AG08396 (cell line): ENCODE results near the gene RARRES1.

Source experiments
- DNase-seq: peaks from one replicate; pipeline ENCODE4 v3.0.0; 2012; ENCODE audit warnings: low spot score, mixed read lengths

The RARRES1 gene

DNA sequence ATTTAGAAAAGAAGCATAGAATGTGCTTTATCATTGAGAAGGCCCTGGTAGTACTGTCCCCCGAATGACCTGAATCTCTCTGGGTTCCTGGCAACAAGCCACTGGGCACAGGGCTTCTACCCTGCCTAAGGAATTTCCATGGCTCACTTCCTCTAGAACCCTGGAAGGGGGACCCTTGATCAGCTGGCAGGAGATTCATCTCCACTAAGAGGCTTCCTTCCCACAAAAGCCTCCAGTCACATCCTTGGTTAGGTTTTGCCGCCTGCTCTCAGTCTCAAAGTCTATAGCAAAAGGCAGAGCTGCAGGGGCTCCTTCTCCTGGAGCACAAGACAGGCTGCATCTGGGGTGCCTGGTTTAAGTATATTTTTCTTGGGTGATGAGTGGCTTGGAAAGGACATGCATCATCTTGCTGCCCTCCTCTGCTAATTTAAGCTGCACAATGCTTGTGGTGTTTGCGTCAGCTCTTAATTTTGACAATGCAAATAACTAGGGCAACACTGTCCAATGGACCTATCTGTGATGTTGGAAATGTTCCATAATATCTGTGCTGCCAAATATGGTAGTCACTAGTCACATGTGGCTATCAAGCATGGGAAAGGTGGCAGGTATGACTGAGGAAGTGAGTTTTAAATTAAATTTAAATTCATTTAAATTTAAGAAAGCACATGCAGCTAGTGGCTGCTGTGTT, 33.4 kb upstream of the RARRES1 start:
- DNase-seq, result no peak

DNA sequence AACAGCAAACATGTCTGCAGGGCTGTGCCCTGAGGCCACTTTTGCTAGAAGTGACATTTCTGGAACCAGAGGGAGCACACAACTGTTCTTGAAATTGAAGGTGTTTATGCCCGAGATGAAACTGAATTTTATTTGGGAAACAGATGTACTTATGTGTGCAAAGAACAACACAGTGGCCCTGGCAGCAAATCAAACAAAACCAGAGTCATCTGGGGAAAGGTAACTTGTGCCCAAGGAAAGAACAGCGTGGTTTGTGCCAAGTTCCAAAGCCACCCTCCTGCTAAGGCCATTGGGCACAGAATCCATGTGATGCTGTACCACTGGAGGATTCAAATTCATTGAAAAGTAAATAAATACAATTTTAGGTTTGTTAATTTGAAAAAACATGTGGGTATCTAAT, 31.2 kb upstream of the RARRES1 start:
- DNase-seq, result no peak

DNA sequence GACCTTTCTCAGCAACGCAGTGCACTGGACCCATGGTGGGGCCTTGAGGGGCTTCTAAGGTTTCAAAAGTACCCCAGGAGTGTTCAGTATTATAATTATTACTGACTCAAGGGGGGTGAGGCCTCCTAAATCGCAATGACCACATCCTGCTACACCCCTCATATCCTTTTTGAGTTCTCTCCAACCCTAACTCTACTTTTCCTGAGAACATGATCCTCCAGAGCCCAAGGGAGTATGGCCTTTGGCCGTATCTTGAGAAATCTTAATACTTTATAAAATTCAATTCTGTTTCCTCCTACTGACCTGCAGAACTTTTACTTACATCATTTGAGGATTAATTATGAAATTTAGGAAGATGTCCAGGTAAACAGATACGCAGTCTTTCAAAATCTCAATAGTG, 30.4 kb upstream of the RARRES1 start:
- DNase-seq, result no peak

DNA sequence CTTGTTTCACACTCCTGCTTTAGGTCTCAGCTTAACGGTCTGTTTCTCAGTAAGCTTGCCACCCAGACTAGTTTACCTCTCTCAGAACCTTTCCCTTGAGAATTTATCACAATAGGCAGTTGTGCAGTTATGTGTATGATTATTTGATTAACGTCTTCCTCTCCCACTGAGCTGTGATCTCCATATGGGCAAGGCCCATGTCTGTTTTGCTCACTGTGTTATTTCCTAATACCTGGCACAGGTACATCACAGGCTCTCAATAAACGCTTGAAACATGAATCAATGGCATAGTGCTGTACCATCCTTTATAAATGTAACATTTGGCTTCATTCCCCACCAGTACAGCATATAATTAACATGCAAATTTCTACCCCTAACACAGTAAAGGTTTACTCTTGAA, 29.1 kb upstream of the RARRES1 start:
- no peak for DNase-seq

- no peak for DNase-seq
These were observed 23.2 kb upstream of the RARRES1 start for GRCh38 chr3:158755421-158755820.

DNA sequence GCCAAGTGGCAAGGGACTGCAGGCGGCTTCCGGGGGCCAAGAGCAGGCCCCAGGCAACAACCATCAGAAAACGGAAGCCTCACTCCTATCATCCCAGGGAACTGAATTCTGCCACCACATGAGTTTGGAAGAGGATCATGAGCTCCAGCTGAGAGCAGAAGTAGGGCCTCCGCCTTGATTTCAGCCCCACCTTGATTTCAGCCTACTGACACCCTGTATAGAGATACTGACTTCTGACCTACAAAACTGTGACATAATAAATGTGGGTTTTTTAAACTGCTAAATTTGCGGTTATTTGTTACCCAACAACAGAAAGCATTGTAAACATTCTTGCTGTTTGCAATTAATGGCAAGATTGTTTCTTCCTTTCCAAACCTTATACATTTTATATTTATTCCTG, 21.6 kb upstream of the RARRES1 start:
- no peak for DNase-seq

DNA sequence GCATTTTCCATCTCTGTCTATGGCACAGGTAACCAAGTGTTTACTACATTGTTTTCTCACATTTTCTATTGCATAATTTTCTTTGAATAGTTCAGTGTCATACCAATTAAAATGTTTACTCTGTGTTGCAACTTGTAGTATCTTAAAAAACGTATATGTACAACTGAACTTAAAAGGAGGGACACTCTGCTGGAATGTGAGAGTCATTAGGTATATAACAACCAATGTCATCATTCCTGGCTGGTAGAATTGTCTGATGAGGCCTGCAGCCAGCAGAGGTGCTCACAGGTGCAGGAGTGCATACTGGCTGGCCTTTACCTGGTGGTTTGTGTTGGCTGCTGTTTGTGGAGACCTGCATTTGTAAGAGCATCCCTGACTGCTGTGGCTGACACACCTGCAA, 19.1 kb upstream of the RARRES1 start:
- no peak for DNase-seq

GRCh38 chr3:158750016-158750415, 17.8 kb upstream of the RARRES1 start:
- no peak for DNase-seq

GRCh38 chr3:158749526-158749925, 17.3 kb upstream of the RARRES1 start:
- DNase-seq, result no peak

- no peak for DNase-seq
These were observed 16.1 kb upstream of the RARRES1 start for GRCh38 chr3:158748237-158748828.

- no peak for DNase-seq
These were observed 15.2 kb upstream of the RARRES1 start for GRCh38 chr3:158747417-158747816.

- DNase-seq, result no peak
These were observed 13.3 kb upstream of the RARRES1 start for GRCh38 chr3:158745551-158745950.

GRCh38 chr3:158744567-158745288, 12.5 kb upstream of the RARRES1 start:
- DNase-seq, result no peak

GRCh38 chr3:158743664-158744566, 11.7 kb upstream of the RARRES1 start:
- DNase-seq, result no peak

DNA sequence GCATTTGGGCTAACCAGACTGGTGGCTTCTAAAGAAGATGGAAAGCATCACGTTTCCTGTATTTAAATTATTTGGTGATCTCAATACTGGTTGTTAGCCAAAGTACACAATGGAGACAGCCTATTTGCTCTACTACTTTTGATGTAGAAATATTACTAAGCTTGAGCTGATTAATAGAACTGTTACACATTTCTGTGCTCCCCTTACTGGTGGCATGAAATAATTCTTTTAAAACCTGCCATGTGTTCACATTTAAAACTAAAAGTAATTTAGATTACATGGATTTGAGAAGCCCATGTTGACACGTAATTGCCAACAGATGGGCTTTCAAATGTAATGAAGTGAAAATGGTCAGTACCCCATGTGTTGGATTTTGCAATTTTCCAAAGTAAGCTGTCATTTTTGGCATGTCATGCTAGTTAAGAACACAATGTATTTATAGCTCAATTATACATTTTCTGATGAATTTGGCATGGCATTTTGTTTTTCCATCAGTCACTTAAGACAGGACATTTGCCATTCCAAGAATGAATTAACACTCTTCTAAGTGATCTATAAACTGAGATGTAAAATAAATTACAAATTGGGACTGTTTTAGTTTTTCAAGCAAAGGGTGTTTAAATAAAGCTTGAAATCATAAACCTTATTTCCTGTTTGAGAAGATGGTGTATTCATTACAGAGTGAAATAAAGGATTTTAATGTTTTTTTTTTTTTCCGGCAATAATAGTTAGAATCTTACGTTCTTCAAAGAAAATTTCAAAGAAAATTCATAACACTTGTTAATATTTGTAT, 10.8 kb upstream of the RARRES1 start:
- no peak for DNase-seq

DNA sequence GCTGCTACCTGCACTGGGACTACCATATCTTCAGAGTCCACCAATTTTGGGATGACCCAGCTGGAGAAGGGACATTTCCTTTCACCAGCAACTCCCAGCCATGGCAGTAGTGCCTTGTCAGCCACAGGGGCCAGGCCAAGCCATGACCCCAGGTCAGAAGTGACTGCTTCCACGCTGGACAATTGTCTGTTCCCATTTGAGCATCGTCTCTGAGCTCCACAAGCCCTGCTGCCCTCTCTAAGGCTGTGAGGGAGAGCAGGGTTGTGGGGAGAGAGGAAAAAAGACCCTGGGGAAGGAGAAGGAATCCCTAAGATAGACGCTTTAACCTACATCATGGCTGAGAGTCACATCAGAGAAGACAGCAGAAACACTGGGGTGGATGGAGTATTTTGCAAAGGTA, 7.4 kb upstream of the RARRES1 start:
- DNase-seq, result no peak

DNA sequence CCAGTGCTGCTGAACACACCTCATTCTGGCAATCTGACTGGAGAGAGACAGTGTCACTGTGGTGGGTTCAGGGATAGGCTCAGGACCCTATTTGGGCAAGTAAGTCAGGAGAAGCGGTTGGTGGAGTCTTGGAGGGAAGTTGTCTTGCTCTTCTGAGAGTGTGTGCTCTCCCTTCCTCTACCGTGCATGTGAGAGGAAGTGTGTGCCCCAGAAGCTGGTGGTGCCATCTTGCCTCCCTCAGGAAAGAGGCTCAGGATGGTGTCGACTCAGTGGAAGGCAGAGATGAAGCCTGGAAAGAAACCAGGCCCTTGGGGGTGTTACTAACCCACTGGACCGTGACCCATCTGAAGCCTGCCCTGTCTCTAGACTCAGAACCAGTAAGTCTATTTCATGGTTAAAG, 6.8 kb upstream of the RARRES1 start:
- DNase-seq, result no peak

DNA sequence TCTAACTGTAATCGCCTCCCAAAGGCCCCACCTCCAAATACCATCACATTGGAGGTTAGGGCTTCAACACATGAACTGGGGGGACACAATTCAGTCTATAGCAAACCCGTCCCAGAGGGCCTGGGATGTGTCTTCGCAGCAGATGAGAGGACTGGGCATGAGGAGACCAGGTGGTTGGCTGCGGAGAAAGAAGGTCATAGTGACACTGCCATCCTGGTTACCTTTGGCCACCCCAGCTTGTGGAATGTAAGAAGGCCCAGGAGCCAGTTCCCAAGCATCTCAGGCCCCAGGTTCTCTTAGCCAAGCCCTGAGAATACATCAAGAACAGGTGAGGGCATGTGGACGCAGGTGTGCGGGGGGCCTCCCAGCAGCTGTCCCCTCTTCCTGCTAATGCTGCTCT, 6.4 kb upstream of the RARRES1 start:
- DNase-seq, result no peak

DNA sequence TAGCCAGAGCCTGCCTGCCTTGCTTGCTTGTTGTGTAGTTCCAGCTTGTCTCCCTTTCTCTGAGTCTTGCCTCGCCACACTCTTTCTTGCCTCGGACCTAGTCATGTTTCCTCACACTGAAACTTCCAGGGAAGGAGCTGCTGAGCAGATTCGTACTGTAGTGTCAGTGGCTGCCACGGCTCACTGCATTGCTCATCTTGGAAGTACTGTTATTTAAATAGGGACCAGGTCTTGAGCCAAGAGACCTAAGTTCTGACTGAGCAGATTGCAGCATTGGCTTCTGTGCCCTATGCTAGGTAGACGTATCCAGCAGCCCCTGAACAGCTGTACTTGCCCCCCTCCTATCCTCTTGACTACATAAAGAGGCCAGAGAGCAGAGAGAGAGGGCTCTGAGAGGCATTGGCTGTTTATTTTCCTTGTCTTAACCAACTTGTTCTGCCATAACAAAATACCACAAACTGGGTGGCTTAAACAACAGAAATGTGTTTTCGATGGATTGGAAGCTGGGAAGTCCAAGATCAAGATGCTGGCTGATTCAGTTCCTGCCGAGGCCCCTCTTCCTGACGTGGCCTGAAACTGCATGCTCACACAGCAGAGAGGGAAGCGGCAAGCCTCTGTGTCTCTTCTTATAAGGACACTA, 5.8 kb upstream of the RARRES1 start:
- DNase-seq, result peak; percentile 66

- DNase-seq, result no peak
These were observed 5.2 kb upstream of the RARRES1 start for GRCh38 chr3:158737410-158737809.
